HL-60/S4 treated with retinoic acid at 250 ng/mL for 4 days and 3 days (cell line): ENCODE results near the gene FAM163B.

Experiments used
- in situ Hi-C: fragments of 300-500 bp; cut with MboI; formaldehyde crosslinking; loops from 2 replicates; pipeline ENCODE4 v1.7.0; 2022; ENCODE audit warnings: low sequenced_read_pairs

Gene FAM163B

GRCh38 chr9:133600739-133601138, 8.4 kb downstream of the FAM163B start:
- in situ Hi-C loops: no loop called here

- in situ Hi-C loops: no loop called here
These were observed 9.6 kb downstream of the FAM163B start for GRCh38 chr9:133599470-133600173.

GRCh38 chr9:133598978-133599377, 10.2 kb downstream of the FAM163B start:
- in situ Hi-C loops: no loop called here

- in situ Hi-C loops: no loop called here
These were observed 11.8 kb downstream of the FAM163B start for GRCh38 chr9:133597316-133597957.

- in situ Hi-C loops: no loop called here
These were observed 13.3 kb downstream of the FAM163B start for GRCh38 chr9:133595910-133596309.

GRCh38 chr9:133594310-133594709, 14.9 kb downstream of the FAM163B start:
- in situ Hi-C loops: no loop called here

GRCh38 chr9:133593587-133594253, 15.5 kb downstream of the FAM163B start:
- in situ Hi-C loops: no loop called here

GRCh38 chr9:133592731-133593409, 16.3 kb downstream of the FAM163B start:
- in situ Hi-C loops: no loop called here

- in situ Hi-C loops: no loop called here
These were observed 17.2 kb downstream of the FAM163B start for GRCh38 chr9:133591985-133592384.

- in situ Hi-C loops: no loop called here
These were observed 17.9 kb downstream of the FAM163B start for GRCh38 chr9:133591116-133591910.

- in situ Hi-C loops: no loop called here
These were observed 18.8 kb downstream of the FAM163B start for GRCh38 chr9:133590231-133590855.

GRCh38 chr9:133589454-133590227, 19.5 kb downstream of the FAM163B start:
- in situ Hi-C loops: no loop called here

GRCh38 chr9:133587466-133587865, 21.7 kb downstream of the FAM163B start:
- in situ Hi-C loops: no loop called here

GRCh38 chr9:133587051-133587450, 22.1 kb downstream of the FAM163B start:
- in situ Hi-C loops: no loop called here

GRCh38 chr9:133585481-133586351, 23.5 kb downstream of the FAM163B start:
- in situ Hi-C loops: no loop called here

GRCh38 chr9:133584559-133585476, 24.4 kb downstream of the FAM163B start:
- in situ Hi-C loops: no loop called here

- in situ Hi-C loops: no loop called here
These were observed 25.0 kb downstream of the FAM163B start for GRCh38 chr9:133584167-133584558.
